Cardiac muscle cell (in vitro differentiated cells and primary cell): ENCODE data around the gene HK3. TPM values are rescaled to one million over a fixed set of nuclear protein-coding genes. Genes with fewer than 3 reads are reported as not detected.

ENCODE experiments used
- DNase-seq, 2 donors: peaks; one replicate each; pipeline versions ENCODE4 v3.0.0 to v3.0.0-alpha.2; 2010 to 2017; ENCODE audit warnings: low read depth in 1 of 2, low spot score in 1 of 2
- H3K27ac ChIP-seq: fragments of 200-600 bp; sonication (generic); 2 replicates; pipeline ENCODE4 v1.5.1; 2016
- H3K27me3 ChIP-seq: fragments of 200-600 bp; sonication (generic); 2 replicates; pipeline ENCODE4 v1.6.0; 2016; ENCODE audit warnings: control low read depth
- H3K36me3 ChIP-seq: fragments of 200-600 bp; sonication (generic); 2 replicates; pipeline ENCODE4 v1.5.1; 2016; ENCODE audit warnings: control low read depth
- H3K4me1 ChIP-seq: fragments of 200-600 bp; sonication (generic); 2 replicates; pipeline ENCODE4 v1.8.1; 2017; ENCODE audit warnings: low read depth, mild to moderate bottlenecking, mixed run types
- H3K4me3 ChIP-seq: fragments of 200-600 bp; sonication (generic); 2 replicates; pipeline ENCODE4 v1.5.1; 2016; ENCODE audit warnings: mild to moderate bottlenecking
- H3K9me3 ChIP-seq: fragments of 200-600 bp; sonication (generic); 2 replicates; pipeline ENCODE4 v1.5.1; 2017; ENCODE audit warnings: low read depth, mild to moderate bottlenecking, control low read depth
- polyA plus RNA-seq: library from polyadenylated mRNA; unstranded; fragments of >200 nt; fragmentation: Nextera tagmentation; extraction: Ambion mirVana; gene quantifications from 2 replicates; pipeline ENCODE4 v1.2.1, GENCODE V29; 2016
- total RNA-seq: library from RNA; depleted of rRNA; stranded (reverse); fragments of >200 nt; gene quantifications from 2 replicates; pipeline ENCODE4 v1.2.3, GENCODE V29; 2016
- TF ChIP-seq, protein P1 (sequence below): IDR thresholded peaks from 2 replicates; pipeline ENCODE4 v1.5.1; 2012; ENCODE audit warnings: low read depth, mild to moderate bottlenecking, low read length

The HK3 gene
- total and polyA plus RNA-seq, 2 experiments from 2014 or later, result not detected

DNA sequence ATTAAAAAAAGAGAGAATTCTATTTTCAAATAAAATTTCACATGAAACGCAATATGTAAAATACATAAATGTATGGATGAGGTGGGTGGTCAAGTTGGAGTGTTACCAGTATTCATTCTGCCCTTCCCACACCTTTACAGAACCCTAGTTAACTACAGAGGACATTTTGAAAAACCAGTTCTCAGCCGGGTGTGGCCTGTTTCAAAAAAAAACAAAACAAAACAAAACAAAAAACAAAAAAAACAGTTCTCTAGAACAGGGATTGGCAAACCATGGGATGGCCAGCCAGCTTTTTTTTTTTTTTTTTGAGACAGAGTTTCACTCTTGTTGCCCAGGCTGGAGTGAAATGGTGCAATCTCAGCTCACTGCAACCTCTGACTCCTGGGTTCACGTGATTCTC is 28.4 kb upstream of the HK3 start:
- no peak overlapping the region for H3K27ac ChIP-seq
- H3K4me3 ChIP-seq, result no peak overlapping the region
- H3K4me1 ChIP-seq, result peaks cover 8% of the 10 kb centered on the region
- no peaks in the 10 kb centered on the region for H3K9me3 ChIP-seq
- H3K36me3 ChIP-seq, result no peaks in the 10 kb centered on the region
- no peak for DNase-seq
- no peaks in the 10 kb centered on the region for H3K27me3 ChIP-seq
- TF ChIP-seq, protein P1, sequence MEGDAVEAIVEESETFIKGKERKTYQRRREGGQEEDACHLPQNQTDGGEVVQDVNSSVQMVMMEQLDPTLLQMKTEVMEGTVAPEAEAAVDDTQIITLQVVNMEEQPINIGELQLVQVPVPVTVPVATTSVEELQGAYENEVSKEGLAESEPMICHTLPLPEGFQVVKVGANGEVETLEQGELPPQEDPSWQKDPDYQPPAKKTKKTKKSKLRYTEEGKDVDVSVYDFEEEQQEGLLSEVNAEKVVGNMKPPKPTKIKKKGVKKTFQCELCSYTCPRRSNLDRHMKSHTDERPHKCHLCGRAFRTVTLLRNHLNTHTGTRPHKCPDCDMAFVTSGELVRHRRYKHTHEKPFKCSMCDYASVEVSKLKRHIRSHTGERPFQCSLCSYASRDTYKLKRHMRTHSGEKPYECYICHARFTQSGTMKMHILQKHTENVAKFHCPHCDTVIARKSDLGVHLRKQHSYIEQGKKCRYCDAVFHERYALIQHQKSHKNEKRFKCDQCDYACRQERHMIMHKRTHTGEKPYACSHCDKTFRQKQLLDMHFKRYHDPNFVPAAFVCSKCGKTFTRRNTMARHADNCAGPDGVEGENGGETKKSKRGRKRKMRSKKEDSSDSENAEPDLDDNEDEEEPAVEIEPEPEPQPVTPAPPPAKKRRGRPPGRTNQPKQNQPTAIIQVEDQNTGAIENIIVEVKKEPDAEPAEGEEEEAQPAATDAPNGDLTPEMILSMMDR, result no peak

DNA sequence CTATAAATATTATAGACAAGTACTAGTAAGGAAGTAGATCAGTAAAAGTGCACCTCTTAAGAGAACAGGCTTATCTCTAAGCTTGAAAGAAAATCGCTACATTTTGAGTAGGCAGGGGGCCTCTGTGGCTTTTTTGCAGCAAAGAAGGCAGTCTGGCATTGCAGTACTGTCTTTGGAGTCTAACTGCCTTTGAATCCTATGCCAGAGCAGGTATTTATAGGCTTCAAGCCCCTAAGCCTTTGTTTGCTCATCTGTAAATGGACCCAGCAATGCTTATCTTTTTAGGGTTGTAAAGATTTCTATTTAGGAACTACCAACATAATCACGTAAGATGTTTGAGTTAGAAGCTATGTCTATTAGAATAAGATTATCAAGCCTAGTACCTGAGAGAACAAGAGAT is 23.7 kb upstream of the HK3 start:
- H3K4me3 ChIP-seq, result no peak overlapping the region
- H3K4me1 ChIP-seq, result peaks cover 13% of the 10 kb centered on the region
- no peak for DNase-seq
- TF ChIP-seq, protein P1, result no peak
- H3K27ac ChIP-seq, result no peak overlapping the region
- no peaks in the 10 kb centered on the region for H3K27me3 ChIP-seq
- H3K36me3 ChIP-seq, result peaks cover 3% of the 10 kb centered on the region
- H3K9me3 ChIP-seq, result no peaks in the 10 kb centered on the region

DNA sequence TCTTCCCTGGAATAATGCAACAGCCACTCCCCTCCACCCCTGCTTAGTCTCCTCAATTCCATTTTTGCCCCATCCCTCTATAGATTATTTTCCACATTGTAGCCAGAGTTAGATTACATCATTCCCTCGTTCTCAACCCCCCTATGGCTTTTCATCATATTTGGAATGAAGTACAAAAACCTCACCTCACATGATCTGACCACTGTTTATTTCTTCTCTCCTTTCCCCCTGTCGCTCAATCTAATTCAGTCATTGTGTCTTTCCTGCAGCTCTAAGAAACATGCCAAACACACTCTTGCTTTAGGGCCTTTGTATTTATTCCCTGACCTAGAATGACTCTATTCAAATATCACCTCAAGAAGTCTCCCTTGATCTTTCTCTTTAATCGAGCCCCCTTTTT is 22.6 kb upstream of the HK3 start:
- no peaks in the 10 kb centered on the region for H3K27me3 ChIP-seq
- TF ChIP-seq, protein P1, result no peak
- H3K4me3 ChIP-seq, result no peak overlapping the region
- peaks cover 3% of the 10 kb centered on the region for H3K36me3 ChIP-seq
- DNase-seq, result no peak
- no peak overlapping the region for H3K27ac ChIP-seq
- peaks cover 13% of the 10 kb centered on the region for H3K4me1 ChIP-seq
- no peaks in the 10 kb centered on the region for H3K9me3 ChIP-seq

DNA sequence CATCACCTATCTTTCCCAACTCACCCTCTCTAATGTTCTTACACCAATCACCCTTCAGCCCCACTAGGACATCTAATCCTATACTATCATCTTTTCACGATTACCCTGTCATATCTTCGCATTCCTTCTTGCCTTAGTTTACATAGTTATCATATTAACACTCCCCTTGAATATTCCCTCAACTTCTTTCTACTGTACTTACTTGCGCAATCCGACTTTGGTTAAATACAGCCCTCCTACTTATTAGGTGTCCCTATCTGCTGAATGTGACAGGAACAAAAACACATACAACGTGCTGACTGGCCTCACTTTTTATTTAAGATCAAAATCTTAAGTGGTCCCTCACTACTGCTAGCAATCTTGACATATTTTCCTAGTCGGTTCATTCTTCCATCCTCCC is 19.5 kb upstream of the HK3 start:
- TF ChIP-seq, protein P1, result no peak
- no peak overlapping the region for H3K27ac ChIP-seq
- no peak overlapping the region for H3K4me3 ChIP-seq
- no peaks in the 10 kb centered on the region for H3K9me3 ChIP-seq
- H3K4me1 ChIP-seq, result peaks cover 13% of the 10 kb centered on the region
- no peak for DNase-seq
- H3K27me3 ChIP-seq, result no peaks in the 10 kb centered on the region
- peaks cover 3% of the 10 kb centered on the region for H3K36me3 ChIP-seq

DNA sequence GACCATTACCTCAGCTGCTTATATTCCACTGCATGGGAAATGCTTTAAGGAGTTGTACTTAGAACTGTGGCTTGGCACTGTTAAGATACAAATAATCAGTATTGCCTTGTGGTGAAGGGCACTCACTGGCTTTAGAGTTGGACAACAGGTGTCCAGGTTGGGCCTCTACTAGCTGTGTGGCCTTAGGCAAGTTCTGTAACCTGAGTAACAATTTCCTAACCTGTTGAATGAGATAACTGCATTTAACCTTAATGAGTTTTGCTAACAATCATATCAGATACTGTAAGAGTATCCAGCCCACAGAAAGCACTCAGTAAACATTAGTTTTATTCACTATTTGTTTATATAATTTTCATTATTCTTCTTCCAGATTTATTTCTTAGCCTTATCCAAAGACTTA is 17.2 kb upstream of the HK3 start:
- TF ChIP-seq, protein P1, result no peak
- peak overlapping the region; percentile 19 for H3K27ac ChIP-seq
- no peaks in the 10 kb centered on the region for H3K27me3 ChIP-seq
- H3K36me3 ChIP-seq, result peaks cover 3% of the 10 kb centered on the region
- no peak for DNase-seq
- no peaks in the 10 kb centered on the region for H3K4me1 ChIP-seq
- no peaks in the 10 kb centered on the region for H3K9me3 ChIP-seq
- no peak overlapping the region for H3K4me3 ChIP-seq

DNA sequence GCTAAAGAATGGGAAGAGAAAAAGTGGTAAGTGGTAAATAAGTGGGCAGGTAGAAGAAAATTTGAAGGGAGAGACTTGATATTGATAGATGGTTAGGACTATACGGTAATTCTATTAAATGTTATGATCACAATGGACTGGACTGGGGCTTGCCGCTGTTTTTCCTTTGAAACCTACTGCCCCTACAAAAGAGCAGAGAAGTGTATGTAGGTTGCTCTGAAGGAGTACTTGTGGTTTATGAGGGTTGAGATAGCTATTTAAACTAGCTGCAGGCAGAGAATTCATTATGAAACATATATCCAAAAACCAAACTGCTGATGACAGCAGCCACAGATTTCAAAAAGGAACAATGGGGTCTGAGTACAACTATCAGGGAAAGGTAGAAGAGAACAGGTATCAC is 16.8 kb upstream of the HK3 start:
- no peak for DNase-seq
- peaks cover 3% of the 10 kb centered on the region for H3K36me3 ChIP-seq
- no peaks in the 10 kb centered on the region for H3K4me1 ChIP-seq

More for the DNA sequence above, 16.8 kb upstream of the HK3 start:
- peak overlapping the region; percentile 19 for H3K27ac ChIP-seq
- TF ChIP-seq, protein P1, result no peak
- no peaks in the 10 kb centered on the region for H3K9me3 ChIP-seq
- H3K27me3 ChIP-seq, result no peaks in the 10 kb centered on the region
- H3K4me3 ChIP-seq, result no peak overlapping the region
